Measurements from ENCODE around the gene CHRNA7. TPM values are rescaled to one million over a fixed set of nuclear protein-coding genes. Genes with fewer than 3 reads are reported as not detected.
"Not testable (repeated sequence)": the region's sequence is repeated elsewhere in the genome, so short reads cannot be mapped to it uniquely, and the experiment has no call there.

CHRNA7 gene
- total and polyA plus RNA-seq, 4 donors, result 4.4 to 15.6 (median 14.8) TPM

GRCh38 chr15:32130823-32131222 lies 100.5 kb downstream of the CHRNA7 start:
- H3K4me3 ChIP-seq (ENCODE audit: low read depth, low read length), result no peak overlapping the region
- H3K27ac ChIP-seq (ENCODE audit: low read depth, low read length), result no peak overlapping the region
- no peak for DNase-seq (ENCODE audit: low read depth in 4 of 6, low spot score in 6 of 6)
- H3K27me3 ChIP-seq (ENCODE audit: control insufficient read depth, insufficient read depth, low read length), result no peaks in the 10 kb centered on the region
- no peaks in the 10 kb centered on the region for H3K4me1 ChIP-seq (ENCODE audit: control insufficient read depth, insufficient read depth, low read length)
- WGBS (ENCODE audit: insufficient coverage), result 82% methylated on average over 2 of the region's 3 CpGs
- no peaks in the 10 kb centered on the region for H3K36me3 ChIP-seq (ENCODE audit: control insufficient read depth, insufficient read depth, low read length)
- H3K9me3 ChIP-seq (ENCODE audit: control insufficient read depth, insufficient read depth, low read length), result no peaks in the 10 kb centered on the region

- WGBS (ENCODE audit: insufficient coverage), result 96% methylated on average over 4 of the region's 4 CpGs
- H3K36me3 ChIP-seq (ENCODE audit: control insufficient read depth, insufficient read depth, low read length), result no peaks in the 10 kb centered on the region
- H3K4me1 ChIP-seq (ENCODE audit: control insufficient read depth, insufficient read depth, low read length), result no peaks in the 10 kb centered on the region
- H3K27me3 ChIP-seq (ENCODE audit: control insufficient read depth, insufficient read depth, low read length), result no peaks in the 10 kb centered on the region
- H3K9me3 ChIP-seq (ENCODE audit: control insufficient read depth, insufficient read depth, low read length), result no peaks in the 10 kb centered on the region
- H3K27ac ChIP-seq (ENCODE audit: low read depth, low read length), result no peak overlapping the region
- no peak overlapping the region for H3K4me3 ChIP-seq (ENCODE audit: low read depth, low read length)
- DNase-seq (ENCODE audit: low read depth in 4 of 6, low spot score in 6 of 6), result no peak
Observed at GRCh38 chr15:32131803-32132202, 101.5 kb downstream of the CHRNA7 start.

- WGBS (ENCODE audit: insufficient coverage), result no CpG with 5 or more reads among the region's 2 CpGs
- Histone ChIP-seq H3K9me3 (ENCODE audit: control insufficient read depth, insufficient read depth, low read length) (no peaks in the 10 kb centered on the region), H3K36me3 (ENCODE audit: control insufficient read depth, insufficient read depth, low read length) (no peaks in the 10 kb centered on the region), H3K4me1 (ENCODE audit: control insufficient read depth, insufficient read depth, low read length) (no peaks in the 10 kb centered on the region), H3K4me3 (ENCODE audit: low read depth, low read length) (no peak overlapping the region), H3K27me3 (ENCODE audit: control insufficient read depth, insufficient read depth, low read length) (no peaks in the 10 kb centered on the region), H3K27ac (ENCODE audit: low read depth, low read length) (no peak overlapping the region)
- DNase-seq (ENCODE audit: low read depth in 4 of 6, low spot score in 6 of 6), result no peak
Observed at GRCh38 chr15:32132859-32133258, 102.5 kb downstream of the CHRNA7 start.

- WGBS (ENCODE audit: insufficient coverage), result 90% methylated on average over 2 of the region's 5 CpGs
- Histone ChIP-seq H3K27ac (ENCODE audit: low read depth, low read length) (no peak overlapping the region), H3K4me3 (ENCODE audit: low read depth, low read length) (no peak overlapping the region), H3K9me3 (ENCODE audit: control insufficient read depth, insufficient read depth, low read length) (no peaks in the 10 kb centered on the region), H3K36me3 (ENCODE audit: control insufficient read depth, insufficient read depth, low read length) (no peaks in the 10 kb centered on the region), H3K4me1 (ENCODE audit: control insufficient read depth, insufficient read depth, low read length) (no peaks in the 10 kb centered on the region), H3K27me3 (ENCODE audit: control insufficient read depth, insufficient read depth, low read length) (no peaks in the 10 kb centered on the region)
- peak in 1 of 6 donors; percentile 30 for DNase-seq (ENCODE audit: low read depth in 4 of 6, low spot score in 6 of 6)
Observed at GRCh38 chr15:32134842-32135241, 104.5 kb downstream of the CHRNA7 start.

GRCh38 chr15:32135335-32135734 lies 105.0 kb downstream of the CHRNA7 start:
- no CpG with 5 or more reads among the region's 8 CpGs for WGBS (ENCODE audit: insufficient coverage)
- H3K27me3 ChIP-seq (ENCODE audit: control insufficient read depth, insufficient read depth, low read length), result no peaks in the 10 kb centered on the region
- H3K27ac ChIP-seq (ENCODE audit: low read depth, low read length), result no peak overlapping the region
- H3K36me3 ChIP-seq (ENCODE audit: control insufficient read depth, insufficient read depth, low read length), result no peaks in the 10 kb centered on the region
- H3K9me3 ChIP-seq (ENCODE audit: control insufficient read depth, insufficient read depth, low read length), result no peaks in the 10 kb centered on the region
- peak in 1 of 6 donors; percentile 45 for DNase-seq (ENCODE audit: low read depth in 4 of 6, low spot score in 6 of 6)
- no peaks in the 10 kb centered on the region for H3K4me1 ChIP-seq (ENCODE audit: control insufficient read depth, insufficient read depth, low read length)
- H3K4me3 ChIP-seq (ENCODE audit: low read depth, low read length), result no peak overlapping the region

- H3K4me3 ChIP-seq (ENCODE audit: low read depth, low read length); DNase-seq (ENCODE audit: low read depth in 4 of 6, low spot score in 6 of 6); H3K36me3 ChIP-seq (ENCODE audit: control insufficient read depth, insufficient read depth, low read length); H3K4me1 ChIP-seq (ENCODE audit: control insufficient read depth, insufficient read depth, low read length); H3K27me3 ChIP-seq (ENCODE audit: control insufficient read depth, insufficient read depth, low read length); H3K27ac ChIP-seq (ENCODE audit: low read depth, low read length); H3K9me3 ChIP-seq (ENCODE audit: control insufficient read depth, insufficient read depth, low read length): not testable (repeated sequence)
- WGBS (ENCODE audit: insufficient coverage), result 96% methylated on average over 8 of the region's 10 CpGs
Observed at GRCh38 chr15:32145512-32145911, 115.2 kb downstream of the CHRNA7 start.

- no peak overlapping the region for H3K4me3 ChIP-seq (ENCODE audit: low read depth, low read length)
- DNase-seq (ENCODE audit: low read depth in 4 of 6, low spot score in 6 of 6), result no peak
- WGBS (ENCODE audit: insufficient coverage), result 88% methylated on average over 9 of the region's 15 CpGs
Observed at GRCh38 chr15:32148833-32149555, 118.7 kb downstream of the CHRNA7 start.

GRCh38 chr15:32152574-32152973 lies 122.3 kb downstream of the CHRNA7 start:
- H3K9me3 ChIP-seq (ENCODE audit: control insufficient read depth, insufficient read depth, low read length), result no peaks in the 10 kb centered on the region
- H3K27me3 ChIP-seq (ENCODE audit: control insufficient read depth, insufficient read depth, low read length), result no peaks in the 10 kb centered on the region
- H3K4me1 ChIP-seq (ENCODE audit: control insufficient read depth, insufficient read depth, low read length), result no peaks in the 10 kb centered on the region
- H3K4me3 ChIP-seq (ENCODE audit: low read depth, low read length), result no peak overlapping the region
- DNase-seq (ENCODE audit: low read depth in 4 of 6, low spot score in 6 of 6), result no peak
- H3K36me3 ChIP-seq (ENCODE audit: control insufficient read depth, insufficient read depth, low read length), result no peaks in the 10 kb centered on the region
- 93% methylated on average over 1 of the region's 1 CpG for WGBS (ENCODE audit: insufficient coverage)
- no peak overlapping the region for H3K27ac ChIP-seq (ENCODE audit: low read depth, low read length)

More at GRCh38 chr15:32148833-32149555, 118.7 kb downstream of the CHRNA7 start:
- H3K9me3 ChIP-seq (ENCODE audit: control insufficient read depth, insufficient read depth, low read length), result no peaks in the 10 kb centered on the region
- no peak overlapping the region for H3K27ac ChIP-seq (ENCODE audit: low read depth, low read length)
- no peaks in the 10 kb centered on the region for H3K4me1 ChIP-seq (ENCODE audit: control insufficient read depth, insufficient read depth, low read length)
- no peaks in the 10 kb centered on the region for H3K27me3 ChIP-seq (ENCODE audit: control insufficient read depth, insufficient read depth, low read length)
- no peaks in the 10 kb centered on the region for H3K36me3 ChIP-seq (ENCODE audit: control insufficient read depth, insufficient read depth, low read length)

GRCh38 chr15:32153868-32154623 lies 123.7 kb downstream of the CHRNA7 start:
- not testable (repeated sequence) for H3K27ac ChIP-seq (ENCODE audit: low read depth, low read length); H3K4me3 ChIP-seq (ENCODE audit: low read depth, low read length); H3K4me1 ChIP-seq (ENCODE audit: control insufficient read depth, insufficient read depth, low read length); H3K27me3 ChIP-seq (ENCODE audit: control insufficient read depth, insufficient read depth, low read length); DNase-seq (ENCODE audit: low read depth in 4 of 6, low spot score in 6 of 6); H3K36me3 ChIP-seq (ENCODE audit: control insufficient read depth, insufficient read depth, low read length); H3K9me3 ChIP-seq (ENCODE audit: control insufficient read depth, insufficient read depth, low read length)
- WGBS (ENCODE audit: insufficient coverage), result no CpG with 5 or more reads among the region's 18 CpGs

GRCh38 chr15:32162143-32162542 lies 131.8 kb downstream of the CHRNA7 start:
- H3K27me3 ChIP-seq (ENCODE audit: control insufficient read depth, insufficient read depth, low read length); H3K27ac ChIP-seq (ENCODE audit: low read depth, low read length); DNase-seq (ENCODE audit: low read depth in 4 of 6, low spot score in 6 of 6); H3K9me3 ChIP-seq (ENCODE audit: control insufficient read depth, insufficient read depth, low read length); H3K36me3 ChIP-seq (ENCODE audit: control insufficient read depth, insufficient read depth, low read length); H3K4me3 ChIP-seq (ENCODE audit: low read depth, low read length); H3K4me1 ChIP-seq (ENCODE audit: control insufficient read depth, insufficient read depth, low read length): not testable (repeated sequence)
- WGBS (ENCODE audit: insufficient coverage), result no CpG with 5 or more reads among the region's 2 CpGs

All from spinal cord (tissue), 10 donors.